ENCODE data around the gene SLC49A4. TPM values are rescaled to one million over a fixed set of nuclear protein-coding genes. Genes with fewer than 3 reads are reported as not detected.

The SLC49A4 gene
- total RNA-seq, 4 donors from 2014 or later: 2.4 to 29.9 (median 20.1) TPM

DNA sequence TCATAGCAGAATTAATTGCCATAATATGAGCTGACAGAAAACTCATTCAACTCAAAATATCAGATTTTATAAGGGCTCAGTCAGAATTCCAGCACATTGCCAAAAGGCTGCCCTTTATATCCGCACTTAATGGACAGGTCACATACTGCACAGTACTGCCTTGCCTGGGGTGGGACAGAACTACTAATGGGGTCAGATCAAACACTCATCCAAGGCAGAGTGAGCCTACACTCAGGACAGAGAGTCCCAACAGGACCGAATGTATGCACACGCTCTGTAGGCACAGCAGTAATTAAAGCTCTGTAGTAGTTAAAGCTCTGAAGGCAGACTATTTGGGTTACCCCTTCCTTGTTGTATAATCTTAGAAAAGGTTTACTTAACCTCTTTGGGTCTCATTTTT is 28.4 kb upstream of the SLC49A4 start:
- 93 to 100% methylated on average over 2 to 3 of the region's 3 CpGs for WGBS, 2 donors (ENCODE audit: low coverage in 1 of 2)

DNA sequence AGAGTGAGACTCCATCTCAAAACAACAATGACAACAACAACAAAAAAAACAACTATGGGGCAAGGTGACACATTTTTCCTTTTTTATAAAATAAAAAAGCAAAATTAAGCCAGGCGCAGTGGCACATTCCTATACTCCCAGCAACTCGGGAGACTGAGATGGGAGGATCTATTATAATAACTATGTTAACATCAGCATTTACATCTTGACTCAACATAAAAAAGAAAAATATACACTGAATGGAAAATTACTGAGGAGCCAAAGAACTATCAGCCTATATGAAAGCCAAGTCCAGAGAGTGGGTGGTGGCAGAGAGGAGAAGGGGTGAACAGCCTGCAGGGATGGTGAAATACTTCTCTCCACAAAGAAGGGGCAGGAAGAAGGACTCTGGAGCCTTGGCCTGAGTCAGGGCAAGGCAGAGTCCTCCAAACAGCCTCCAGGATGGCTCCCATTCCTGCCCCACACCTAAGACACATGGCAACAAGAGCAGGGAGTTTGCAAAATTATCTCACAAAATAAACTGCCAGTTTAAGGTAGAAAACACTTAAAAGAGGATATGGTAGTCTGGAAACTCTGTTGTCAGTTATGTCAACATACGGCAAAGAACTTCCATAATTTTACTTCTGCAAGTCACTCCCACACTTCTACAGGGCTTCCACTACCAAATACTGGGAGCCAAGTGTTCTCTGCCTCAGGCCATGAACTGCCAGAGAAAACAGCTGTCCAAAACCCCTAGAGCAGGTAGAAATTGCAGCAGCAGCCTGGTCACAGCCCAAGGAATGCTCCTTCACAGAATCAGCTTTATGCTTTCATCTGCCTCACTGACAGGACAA is 27.1 kb upstream of the SLC49A4 start:
- WGBS, 2 donors (ENCODE audit: low coverage in 1 of 2): 81 to 83% methylated on average over 2 to 3 of the region's 3 CpGs
- no peak overlapping the region for H3K4me3 ChIP-seq
- H3K9me3 ChIP-seq: no peaks in the 10 kb centered on the region
- no peaks in the 10 kb centered on the region for H3K27me3 ChIP-seq
- in situ Hi-C loops (cut with MboI; ENCODE audit: low pct_ligation_motif_present in 1 of 4, low pct_unique_long_range_greater_than_20kb in 1 of 4, low sequenced_read_pairs in 3 of 4): no loop called here
- no peaks in the 10 kb centered on the region for H3K4me1 ChIP-seq
- intact Hi-C loops (cut with DNase I; ENCODE audit: low total_unique reads): no loop called here
- H3K27ac ChIP-seq: peak overlapping the region; percentile 14 to 38 (median 20)
- peaks cover 0 to 6% (median 0%) of the 10 kb centered on the region in 4 donors for H3K36me3 ChIP-seq
- TF ChIP-seq POLR2A (IDR thresholded peaks at IDR 0.05) (no peak), POLR2AphosphoS5 (IDR thresholded peaks at IDR 0.05) (no peak), EP300 (IDR thresholded peaks at IDR 0.05; ENCODE audit: low read depth) (no peak)
- TF ChIP-seq, protein P1, sequence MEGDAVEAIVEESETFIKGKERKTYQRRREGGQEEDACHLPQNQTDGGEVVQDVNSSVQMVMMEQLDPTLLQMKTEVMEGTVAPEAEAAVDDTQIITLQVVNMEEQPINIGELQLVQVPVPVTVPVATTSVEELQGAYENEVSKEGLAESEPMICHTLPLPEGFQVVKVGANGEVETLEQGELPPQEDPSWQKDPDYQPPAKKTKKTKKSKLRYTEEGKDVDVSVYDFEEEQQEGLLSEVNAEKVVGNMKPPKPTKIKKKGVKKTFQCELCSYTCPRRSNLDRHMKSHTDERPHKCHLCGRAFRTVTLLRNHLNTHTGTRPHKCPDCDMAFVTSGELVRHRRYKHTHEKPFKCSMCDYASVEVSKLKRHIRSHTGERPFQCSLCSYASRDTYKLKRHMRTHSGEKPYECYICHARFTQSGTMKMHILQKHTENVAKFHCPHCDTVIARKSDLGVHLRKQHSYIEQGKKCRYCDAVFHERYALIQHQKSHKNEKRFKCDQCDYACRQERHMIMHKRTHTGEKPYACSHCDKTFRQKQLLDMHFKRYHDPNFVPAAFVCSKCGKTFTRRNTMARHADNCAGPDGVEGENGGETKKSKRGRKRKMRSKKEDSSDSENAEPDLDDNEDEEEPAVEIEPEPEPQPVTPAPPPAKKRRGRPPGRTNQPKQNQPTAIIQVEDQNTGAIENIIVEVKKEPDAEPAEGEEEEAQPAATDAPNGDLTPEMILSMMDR (IDR thresholded peaks at IDR 0.05): no peak
- no peak for DNase-seq

More for the DNA sequence above, 28.4 kb upstream of the SLC49A4 start:
- intact Hi-C loops (cut with DNase I; ENCODE audit: low total_unique reads): no loop called here
- no peaks in the 10 kb centered on the region for H3K4me1 ChIP-seq
- TF ChIP-seq, protein P1 (IDR thresholded peaks at IDR 0.05): no peak
- TF ChIP-seq POLR2AphosphoS5 (IDR thresholded peaks at IDR 0.05) (no peak), EP300 (IDR thresholded peaks at IDR 0.05; ENCODE audit: low read depth) (no peak), POLR2A (IDR thresholded peaks at IDR 0.05) (no peak)
- no peak for DNase-seq
- no peaks in the 10 kb centered on the region for H3K9me3 ChIP-seq
- no peaks in the 10 kb centered on the region for H3K27me3 ChIP-seq
- no peak overlapping the region for H3K4me3 ChIP-seq
- H3K27ac ChIP-seq: no peak overlapping the region
- in situ Hi-C loops (cut with MboI; ENCODE audit: low pct_ligation_motif_present in 1 of 4, low pct_unique_long_range_greater_than_20kb in 1 of 4, low sequenced_read_pairs in 3 of 4): no loop called here
- peaks cover 0 to 6% (median 0%) of the 10 kb centered on the region in 4 donors for H3K36me3 ChIP-seq

DNA sequence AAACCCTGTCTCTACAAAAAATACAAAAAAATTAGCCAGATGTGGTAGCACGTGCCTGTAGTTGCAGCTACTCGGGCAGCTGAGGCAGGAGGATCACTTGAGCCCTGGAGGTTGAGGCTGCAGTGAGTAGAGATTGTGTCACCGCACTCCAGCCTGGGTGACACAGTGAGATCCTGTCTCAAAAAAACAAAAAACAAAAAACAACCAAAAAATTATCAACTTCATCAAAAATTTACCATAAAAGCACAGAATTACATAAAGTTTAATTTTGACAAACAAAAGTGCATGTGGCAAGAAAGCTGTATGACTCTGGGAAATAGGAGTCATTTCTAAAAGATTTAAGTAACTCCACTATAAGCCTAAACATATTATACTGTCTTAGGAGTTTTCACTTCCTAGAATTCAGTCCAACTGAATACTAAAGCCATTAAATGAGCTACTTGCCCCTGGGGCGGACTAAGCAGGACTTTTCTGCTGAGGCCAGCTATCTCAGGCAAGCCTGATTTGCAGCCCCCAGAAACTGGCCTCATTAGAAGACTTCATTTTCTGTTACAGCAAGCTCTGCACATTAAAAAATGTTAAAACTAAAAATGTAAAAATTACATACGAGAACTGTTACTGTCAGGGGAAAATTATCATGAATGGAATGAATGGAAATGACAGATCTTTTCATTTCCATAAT is 24.2 kb upstream of the SLC49A4 start:
- 85 to 94% methylated on average over 5 of the region's 5 CpGs for WGBS, 2 donors (ENCODE audit: low coverage in 1 of 2)
- in situ Hi-C loops (cut with MboI; ENCODE audit: low pct_ligation_motif_present in 1 of 4, low pct_unique_long_range_greater_than_20kb in 1 of 4, low sequenced_read_pairs in 3 of 4) (no loop called here), intact Hi-C loops (cut with DNase I; ENCODE audit: low total_unique reads) (no loop called here)
- Histone ChIP-seq H3K9me3 (no peaks in the 10 kb centered on the region), H3K27me3 (no peaks in the 10 kb centered on the region), H3K4me3 (no peak overlapping the region), H3K27ac (peak overlapping the region in 1 of 4 donors; percentile 30), H3K4me1 (no peaks in the 10 kb centered on the region), H3K36me3 (peaks cover 0 to 6% (median 0%) of the 10 kb centered on the region in 4 donors)
- DNase-seq: no peak
- TF ChIP-seq POLR2AphosphoS5 (IDR thresholded peaks at IDR 0.05) (no peak), EP300 (IDR thresholded peaks at IDR 0.05; ENCODE audit: low read depth) (no peak), POLR2A (IDR thresholded peaks at IDR 0.05) (no peak)
- TF ChIP-seq, protein P1 (IDR thresholded peaks at IDR 0.05): no peak

DNA sequence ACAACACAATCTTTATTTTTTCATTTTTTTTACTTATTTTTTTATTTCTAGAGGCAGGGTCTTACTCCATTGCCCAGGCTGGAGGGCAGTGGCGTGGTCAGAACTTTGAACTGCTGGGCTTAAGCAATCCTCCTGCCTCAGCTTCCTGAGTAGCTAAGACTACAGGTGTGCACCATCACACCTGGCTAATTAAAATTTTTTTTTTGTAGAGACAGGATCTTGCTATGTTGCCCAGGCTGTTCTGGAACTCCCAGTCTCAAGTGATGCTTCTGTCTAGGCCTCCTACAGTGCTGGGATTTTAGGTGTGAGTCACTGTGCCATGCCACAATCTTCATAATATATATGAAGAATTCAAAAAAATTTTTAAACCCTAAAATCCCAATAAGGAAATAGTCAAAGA is 22.0 kb upstream of the SLC49A4 start:
- in situ Hi-C loops (cut with MboI; ENCODE audit: low pct_ligation_motif_present in 1 of 4, low pct_unique_long_range_greater_than_20kb in 1 of 4, low sequenced_read_pairs in 3 of 4): no loop called here
- TF ChIP-seq POLR2AphosphoS5 (IDR thresholded peaks at IDR 0.05): no peak
- no peak for TF ChIP-seq EP300 (IDR thresholded peaks at IDR 0.05; ENCODE audit: low read depth)
- TF ChIP-seq POLR2A (IDR thresholded peaks at IDR 0.05): no peak
- TF ChIP-seq, protein P1 (IDR thresholded peaks at IDR 0.05): no peak
- H3K4me1 ChIP-seq: no peaks in the 10 kb centered on the region
- H3K9me3 ChIP-seq: no peaks in the 10 kb centered on the region
- H3K27me3 ChIP-seq: no peaks in the 10 kb centered on the region
- DNase-seq: no peak
- no peak overlapping the region for H3K27ac ChIP-seq
- H3K4me3 ChIP-seq: no peak overlapping the region
- intact Hi-C loops (cut with DNase I; ENCODE audit: low total_unique reads): no loop called here
- peaks cover 0 to 6% (median 0%) of the 10 kb centered on the region in 4 donors for H3K36me3 ChIP-seq
- 100% methylated on average over 1 of the region's 1 CpG for WGBS, 2 donors (ENCODE audit: low coverage in 1 of 2)
